ENCODE results near the gene MFRP.
A peak's percentile ranks its signal among the peaks of the same experiment; 100 is the strongest.

MFRP gene

DNA sequence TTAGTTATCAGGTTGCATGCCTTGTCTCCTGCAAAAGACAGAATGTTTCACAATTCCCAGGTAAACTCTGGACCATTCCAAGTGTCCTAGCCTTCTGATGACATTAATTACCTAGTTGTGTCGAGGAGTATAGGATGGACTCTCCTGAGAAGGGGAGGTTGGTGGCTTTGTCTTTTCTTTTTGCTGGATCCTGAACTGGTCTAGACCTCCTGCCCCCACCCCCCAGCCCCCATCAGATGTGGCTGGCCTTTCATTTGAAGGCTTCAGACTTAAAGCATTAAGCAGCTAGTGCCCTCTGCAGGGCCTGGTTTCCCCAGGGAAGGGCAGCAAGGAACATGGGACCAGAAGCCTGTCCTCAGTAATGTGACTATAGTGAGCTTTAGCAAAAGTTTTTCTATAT lies 39.3 kb downstream of the MFRP start:
- DNase-seq (ENCODE audit: low read depth), result no peak

DNA sequence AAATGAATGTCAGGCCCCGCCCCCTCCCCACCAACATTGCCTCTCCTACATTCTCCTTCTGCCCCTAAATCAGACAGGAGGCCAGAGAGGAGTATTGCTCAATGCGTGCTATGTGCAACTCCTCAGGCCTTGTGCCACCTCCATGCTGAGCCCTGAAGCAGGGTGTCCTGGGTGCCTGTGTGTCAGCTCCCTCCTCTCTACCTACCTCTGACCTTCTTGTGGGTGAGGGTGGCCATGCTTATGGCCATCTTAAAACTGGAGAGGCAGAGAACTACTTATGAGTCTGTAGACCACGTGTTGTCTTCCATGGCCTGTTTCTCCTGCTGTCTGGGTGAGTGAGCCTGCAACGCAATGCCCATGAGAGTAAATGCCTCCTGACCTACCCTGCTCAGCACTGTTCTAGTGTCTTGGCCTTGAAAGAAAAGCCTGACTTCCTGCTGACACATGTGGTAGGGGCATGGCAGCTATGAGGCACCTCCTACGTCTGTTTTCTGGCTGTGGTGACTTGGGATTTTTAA lies 40.1 kb downstream of the MFRP start:
- H3K4me3 ChIP-seq (ENCODE audit: low read depth, low read length), result no peak overlapping the region
- peak; percentile 41 for DNase-seq (ENCODE audit: low read depth)

More for the DNA sequence above, 39.3 kb downstream of the MFRP start:
- no peak overlapping the region for H3K4me3 ChIP-seq (ENCODE audit: low read depth, low read length)

DNA sequence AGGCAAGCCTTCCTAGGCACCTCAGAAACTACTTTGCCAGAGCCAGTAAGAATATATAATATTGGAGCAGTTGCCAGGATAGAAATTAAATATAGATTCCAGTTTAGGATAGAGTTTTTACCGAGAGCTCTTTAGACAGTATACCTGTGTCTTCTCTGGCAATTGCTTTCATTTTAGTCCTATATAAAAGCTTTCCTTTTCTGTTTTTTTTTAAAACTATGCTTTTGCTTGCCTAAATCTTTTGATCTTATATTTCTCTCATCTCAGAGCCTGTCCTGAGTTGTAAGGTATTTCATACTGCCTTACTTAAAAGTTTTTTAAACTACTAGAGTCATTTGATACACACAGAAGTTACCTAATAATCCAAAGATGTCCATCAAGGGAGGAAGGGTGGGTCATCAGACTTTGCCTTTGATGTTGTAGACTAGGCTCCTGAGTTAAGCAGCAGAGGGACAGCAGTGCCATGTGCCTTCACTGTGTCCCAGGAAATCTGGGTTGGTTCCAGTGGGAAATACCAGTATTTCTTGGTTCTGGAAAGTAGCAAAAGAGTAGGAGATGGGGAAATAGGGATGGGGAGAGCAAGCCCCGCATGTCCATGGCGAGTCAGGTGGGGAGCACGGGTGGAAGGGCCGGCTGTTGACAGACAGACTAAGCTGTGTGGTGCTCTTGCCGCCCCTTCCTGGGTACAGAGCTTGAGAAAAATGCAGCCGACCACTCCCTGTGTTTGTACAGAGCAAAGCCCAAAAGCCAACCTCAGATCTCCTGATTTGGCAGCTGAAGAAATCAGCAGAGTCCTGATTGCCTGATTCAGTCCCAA lies 40.7 kb downstream of the MFRP start:
- DNase-seq (ENCODE audit: low read depth), result no peak
- H3K4me3 ChIP-seq (ENCODE audit: low read depth, low read length), result no peak overlapping the region

DNA sequence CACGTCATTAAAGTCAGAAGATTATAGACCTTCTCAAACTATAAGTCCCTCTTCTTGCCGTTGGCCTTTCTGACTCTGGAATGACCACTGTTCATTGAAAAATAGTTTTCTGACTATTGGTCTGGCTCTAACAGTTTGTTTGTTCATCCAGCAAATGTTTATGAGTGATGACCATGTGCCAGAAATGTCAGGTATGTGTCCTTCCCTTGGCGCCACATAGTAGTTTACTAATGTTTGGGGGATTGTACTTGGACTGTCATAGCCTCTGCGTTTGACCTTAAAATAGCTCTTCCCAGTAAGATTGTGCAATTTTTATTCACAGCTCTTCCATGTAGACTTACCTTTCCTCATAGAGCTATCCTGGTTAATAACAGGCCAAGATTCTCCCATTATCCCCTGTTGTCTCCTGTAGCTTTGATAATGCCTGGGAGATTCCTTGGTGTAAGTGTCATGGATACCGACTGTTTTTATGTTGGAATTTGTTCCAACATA lies 43.2 kb downstream of the MFRP start:
- DNase-seq (ENCODE audit: low read depth), result no peak
- no peak overlapping the region for H3K4me3 ChIP-seq (ENCODE audit: low read depth, low read length)

DNA sequence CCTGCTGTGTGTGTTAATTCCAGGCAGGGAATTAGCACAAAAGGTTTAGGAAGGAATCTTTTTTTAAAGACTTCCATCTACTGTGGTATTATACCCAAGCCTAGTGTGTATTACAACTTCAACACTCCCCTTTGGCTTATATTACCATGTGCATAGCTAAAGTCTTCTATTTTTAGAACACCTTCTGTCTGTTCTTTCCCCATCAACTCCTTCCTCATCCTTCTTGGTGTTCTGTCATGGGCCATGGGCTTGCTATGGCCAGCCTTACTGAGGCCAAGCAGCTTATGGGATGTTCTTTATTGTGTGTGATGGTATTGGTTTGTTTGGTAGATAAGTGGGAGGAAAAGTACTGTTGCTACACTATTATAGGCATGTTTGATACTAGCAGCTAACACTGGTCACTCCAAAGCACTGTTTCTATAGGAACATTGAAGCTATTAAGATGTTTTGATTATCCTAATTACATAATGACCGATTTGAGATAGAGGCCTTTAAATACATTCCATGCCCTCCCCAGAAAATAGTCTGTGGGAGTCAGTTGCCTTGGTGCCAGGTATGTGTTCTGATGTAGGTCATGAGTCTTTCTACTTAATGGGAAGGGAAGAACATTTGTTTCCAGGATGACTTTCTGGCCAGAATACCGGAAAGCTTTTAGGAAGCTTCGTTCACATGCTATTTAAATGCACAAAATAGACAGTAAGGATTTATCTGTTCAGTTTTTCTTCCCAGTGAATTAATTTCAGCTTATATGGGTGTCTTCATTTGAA lies 46.1 kb downstream of the MFRP start:
- H3K4me3 ChIP-seq (ENCODE audit: low read depth, low read length), result no peak overlapping the region
- no peak for DNase-seq (ENCODE audit: low read depth)

DNA sequence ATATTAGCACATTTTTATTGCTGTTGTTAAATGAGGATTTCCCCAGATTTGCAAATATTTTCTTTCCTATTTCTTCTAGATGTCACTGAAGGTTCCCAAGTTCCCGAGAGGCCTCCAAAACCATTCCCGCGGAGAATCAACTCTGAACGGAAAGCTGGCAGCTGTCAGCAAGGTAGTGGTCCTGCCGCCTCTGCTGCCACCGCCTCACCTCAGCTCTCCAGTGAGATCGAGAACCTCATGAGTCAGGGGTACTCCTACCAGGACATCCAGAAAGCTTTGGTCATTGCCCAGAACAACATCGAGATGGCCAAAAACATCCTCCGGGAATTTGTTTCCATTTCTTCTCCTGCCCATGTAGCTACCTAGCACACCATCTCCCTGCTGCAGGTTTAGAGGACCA lies 47.1 kb downstream of the MFRP start:
- no peak overlapping the region for H3K4me3 ChIP-seq (ENCODE audit: low read depth, low read length)

DNA sequence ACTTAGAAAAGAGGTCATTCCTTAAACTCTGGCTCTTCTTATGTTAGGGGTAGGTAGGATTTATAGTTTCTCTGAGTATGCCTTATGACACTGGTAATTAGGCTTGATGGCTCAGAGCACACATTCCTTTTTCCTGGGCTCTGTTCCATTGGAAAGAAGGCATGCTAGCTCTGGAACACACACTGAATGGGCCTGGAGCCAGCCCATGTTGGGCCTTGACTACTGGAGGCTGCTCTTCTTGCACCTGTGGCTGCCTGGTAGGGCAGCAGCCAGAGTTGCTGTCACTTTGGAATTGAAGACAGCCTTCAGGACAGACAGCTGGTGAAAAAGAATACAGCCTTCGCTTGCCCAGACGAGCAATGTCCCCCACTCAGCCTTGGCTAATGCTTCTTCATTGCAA lies 47.8 kb downstream of the MFRP start:
- no peak overlapping the region for H3K4me3 ChIP-seq (ENCODE audit: low read depth, low read length)
- no peak for DNase-seq (ENCODE audit: low read depth)

More for the DNA sequence above, 47.1 kb downstream of the MFRP start:
- no peak for DNase-seq (ENCODE audit: low read depth)

DNA sequence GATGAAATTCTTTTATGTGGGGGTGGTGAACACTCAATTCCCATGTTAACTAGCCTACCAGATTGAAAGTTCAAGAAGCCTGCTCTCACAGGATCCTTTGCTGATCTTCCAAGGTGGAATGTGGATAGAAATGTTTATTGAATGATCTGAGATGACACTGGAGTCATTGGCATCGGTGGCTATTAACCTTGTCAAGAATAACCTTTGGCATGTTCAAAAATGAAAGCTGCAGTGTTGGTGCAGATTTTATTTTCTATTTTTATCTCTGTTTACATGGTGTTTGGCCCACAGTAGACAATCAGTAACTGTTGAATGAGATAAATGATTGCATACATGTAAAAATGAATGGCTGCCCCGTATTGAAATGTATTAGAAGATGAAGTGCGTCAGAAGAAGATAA lies 48.6 kb downstream of the MFRP start:
- H3K4me3 ChIP-seq (ENCODE audit: low read depth, low read length), result no peak overlapping the region
- no peak for DNase-seq (ENCODE audit: low read depth)

DNA sequence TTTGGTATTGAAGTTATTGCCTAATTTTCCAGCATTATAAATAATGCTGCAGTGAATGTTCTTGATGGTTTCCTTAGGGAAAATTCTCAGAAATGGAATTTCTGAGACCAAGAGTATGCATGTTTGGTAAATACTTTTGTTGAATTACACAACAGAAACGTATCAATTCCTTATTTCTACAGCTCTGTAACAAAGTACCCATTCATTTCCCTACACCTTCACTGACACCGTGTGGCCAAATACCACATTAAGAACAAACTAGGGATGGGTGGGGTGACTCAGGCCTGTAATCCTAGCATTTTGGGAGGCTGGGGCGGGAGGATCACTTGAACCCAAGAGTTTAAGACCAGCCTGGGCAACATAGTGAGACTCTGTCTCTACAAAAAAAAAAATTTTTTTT lies 51.3 kb downstream of the MFRP start:
- DNase-seq (ENCODE audit: low read depth), result no peak
- H3K4me3 ChIP-seq (ENCODE audit: low read depth, low read length), result no peak overlapping the region

DNA sequence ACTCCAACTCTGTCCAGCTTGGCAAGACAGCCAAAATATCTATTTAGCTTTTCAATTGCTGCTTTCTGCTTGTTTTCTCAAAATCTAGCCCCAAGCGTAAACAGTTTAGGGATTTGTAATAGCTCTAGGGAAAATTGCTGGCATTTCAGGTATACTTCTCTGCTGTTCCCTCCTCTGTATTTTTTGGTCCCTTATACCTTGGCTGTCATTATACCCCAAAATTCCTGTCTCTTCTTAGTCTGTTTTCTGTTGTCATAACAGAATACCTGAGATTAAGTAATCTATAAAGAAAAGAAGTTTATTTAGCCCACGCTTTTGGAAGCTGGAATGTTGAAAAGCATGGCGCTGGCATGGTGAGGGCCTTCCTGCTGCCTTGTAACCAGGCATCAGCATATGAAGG lies 53.0 kb downstream of the MFRP start:
- DNase-seq (ENCODE audit: low read depth), result no peak
- H3K4me3 ChIP-seq (ENCODE audit: low read depth, low read length), result no peak overlapping the region

DNA sequence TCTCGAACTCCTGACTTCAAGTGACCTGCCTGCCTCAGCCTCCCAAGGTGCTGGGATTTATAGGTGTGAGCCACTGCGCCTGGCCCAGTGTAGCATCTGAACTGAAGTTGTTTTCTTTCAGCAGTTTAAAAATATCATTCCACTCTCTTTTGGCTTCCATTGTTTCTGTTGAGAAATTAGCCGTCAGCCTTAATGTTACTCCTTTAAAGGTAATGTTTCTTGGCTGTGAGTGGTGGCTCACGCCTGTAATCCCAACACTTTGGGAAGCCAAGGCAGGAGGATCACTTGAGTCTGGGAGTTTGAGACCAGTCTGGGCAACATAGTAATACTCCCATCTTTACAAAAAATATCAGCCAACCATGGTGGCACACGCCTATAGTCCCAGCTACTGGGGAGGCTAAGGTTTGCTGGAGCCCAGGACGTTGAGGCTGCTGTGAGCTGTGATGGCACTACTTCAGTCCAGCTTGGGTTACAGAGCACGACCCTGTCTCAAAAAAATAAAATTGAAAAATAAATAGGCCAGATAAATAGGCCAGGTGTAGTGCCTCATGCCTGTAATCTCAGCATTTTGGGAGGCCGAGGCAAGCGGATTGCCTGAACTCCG lies 55.5 kb downstream of the MFRP start:
- no peak overlapping the region for H3K4me3 ChIP-seq (ENCODE audit: low read depth, low read length)
- DNase-seq (ENCODE audit: low read depth), result no peak
